GM12801 (cell line): ENCODE measurements around the gene GCNT2.

Experiments
- TF ChIP-seq, protein P1 (sequence below): IDR thresholded peaks from one replicate; pipeline ENCODE4 v1.5.1; 2011; ENCODE audit warnings: control low read depth; ENCODE audit not compliant: insufficient read length; ENCODE audit errors: extremely low read depth

GCNT2 gene

DNA sequence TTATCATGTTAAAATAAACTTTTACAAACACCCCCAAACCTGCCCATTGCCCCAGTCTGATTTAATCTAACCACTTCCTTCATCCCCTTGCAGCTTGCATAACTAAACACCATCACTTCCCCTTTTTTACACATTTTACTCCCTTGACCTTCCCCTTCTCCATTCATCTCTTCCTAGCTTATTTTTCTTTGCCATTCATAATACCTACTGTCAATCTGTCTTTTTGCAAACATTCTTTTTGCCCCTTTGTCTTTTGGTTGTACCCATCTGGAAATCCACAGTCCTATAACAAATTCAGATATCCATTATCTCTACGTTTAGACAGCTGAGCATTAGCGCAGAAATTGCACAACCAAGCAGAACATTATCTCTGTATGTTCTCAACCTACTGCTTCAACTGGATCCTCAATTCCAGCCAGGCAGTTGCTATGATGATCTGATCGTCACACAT is 122.1 kb downstream of the GCNT2 start:
- TF ChIP-seq, protein P1, sequence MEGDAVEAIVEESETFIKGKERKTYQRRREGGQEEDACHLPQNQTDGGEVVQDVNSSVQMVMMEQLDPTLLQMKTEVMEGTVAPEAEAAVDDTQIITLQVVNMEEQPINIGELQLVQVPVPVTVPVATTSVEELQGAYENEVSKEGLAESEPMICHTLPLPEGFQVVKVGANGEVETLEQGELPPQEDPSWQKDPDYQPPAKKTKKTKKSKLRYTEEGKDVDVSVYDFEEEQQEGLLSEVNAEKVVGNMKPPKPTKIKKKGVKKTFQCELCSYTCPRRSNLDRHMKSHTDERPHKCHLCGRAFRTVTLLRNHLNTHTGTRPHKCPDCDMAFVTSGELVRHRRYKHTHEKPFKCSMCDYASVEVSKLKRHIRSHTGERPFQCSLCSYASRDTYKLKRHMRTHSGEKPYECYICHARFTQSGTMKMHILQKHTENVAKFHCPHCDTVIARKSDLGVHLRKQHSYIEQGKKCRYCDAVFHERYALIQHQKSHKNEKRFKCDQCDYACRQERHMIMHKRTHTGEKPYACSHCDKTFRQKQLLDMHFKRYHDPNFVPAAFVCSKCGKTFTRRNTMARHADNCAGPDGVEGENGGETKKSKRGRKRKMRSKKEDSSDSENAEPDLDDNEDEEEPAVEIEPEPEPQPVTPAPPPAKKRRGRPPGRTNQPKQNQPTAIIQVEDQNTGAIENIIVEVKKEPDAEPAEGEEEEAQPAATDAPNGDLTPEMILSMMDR = no peak

DNA sequence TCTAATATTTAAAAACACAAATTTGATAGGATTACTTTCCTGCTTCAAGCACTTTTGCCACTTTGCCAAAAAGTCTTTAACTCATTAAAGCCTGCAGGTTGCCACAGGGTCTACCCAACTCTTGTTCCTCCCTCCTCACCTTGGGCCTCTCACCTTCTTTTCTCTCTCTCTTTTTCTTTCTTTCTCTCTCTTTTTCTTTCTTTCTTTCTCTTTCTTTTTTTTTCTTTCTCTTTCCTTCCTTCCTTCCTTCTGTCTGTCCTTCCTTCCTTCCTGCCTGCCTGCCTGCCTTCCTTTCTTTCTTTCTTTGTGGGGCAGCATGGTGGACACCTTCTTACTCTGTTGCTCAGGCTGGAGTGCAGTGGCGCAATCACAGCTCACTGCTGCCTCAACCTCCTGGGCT is 123.1 kb downstream of the GCNT2 start:
- TF ChIP-seq, protein P1 = no peak

DNA sequence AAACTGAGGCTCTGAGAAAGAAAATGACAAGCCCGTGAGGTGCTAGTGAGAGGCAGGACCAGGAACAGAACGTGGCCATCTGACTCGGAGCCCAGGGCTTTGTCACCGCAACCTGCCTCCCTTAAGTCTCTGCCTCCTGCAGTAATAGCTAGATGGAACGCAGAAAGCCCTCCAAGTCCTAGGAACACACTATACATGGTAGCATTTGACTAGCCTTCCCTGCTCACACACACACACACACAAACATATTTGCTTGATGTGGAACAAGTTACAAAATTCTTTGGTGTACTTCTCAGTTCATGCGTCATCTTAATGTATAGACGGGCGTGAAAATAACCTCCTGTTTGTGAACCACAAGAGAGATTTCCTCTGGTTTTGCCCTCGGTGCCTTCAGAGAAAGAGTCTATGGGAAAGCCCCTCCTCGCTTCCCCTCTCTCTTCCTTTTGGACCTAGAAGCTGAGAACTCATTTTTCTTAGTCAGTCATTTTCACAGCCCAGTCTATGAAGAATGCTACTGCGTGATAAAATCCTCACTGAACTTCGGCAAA is 134.4 kb downstream of the GCNT2 start:
- TF ChIP-seq, protein P1 = no peak

DNA sequence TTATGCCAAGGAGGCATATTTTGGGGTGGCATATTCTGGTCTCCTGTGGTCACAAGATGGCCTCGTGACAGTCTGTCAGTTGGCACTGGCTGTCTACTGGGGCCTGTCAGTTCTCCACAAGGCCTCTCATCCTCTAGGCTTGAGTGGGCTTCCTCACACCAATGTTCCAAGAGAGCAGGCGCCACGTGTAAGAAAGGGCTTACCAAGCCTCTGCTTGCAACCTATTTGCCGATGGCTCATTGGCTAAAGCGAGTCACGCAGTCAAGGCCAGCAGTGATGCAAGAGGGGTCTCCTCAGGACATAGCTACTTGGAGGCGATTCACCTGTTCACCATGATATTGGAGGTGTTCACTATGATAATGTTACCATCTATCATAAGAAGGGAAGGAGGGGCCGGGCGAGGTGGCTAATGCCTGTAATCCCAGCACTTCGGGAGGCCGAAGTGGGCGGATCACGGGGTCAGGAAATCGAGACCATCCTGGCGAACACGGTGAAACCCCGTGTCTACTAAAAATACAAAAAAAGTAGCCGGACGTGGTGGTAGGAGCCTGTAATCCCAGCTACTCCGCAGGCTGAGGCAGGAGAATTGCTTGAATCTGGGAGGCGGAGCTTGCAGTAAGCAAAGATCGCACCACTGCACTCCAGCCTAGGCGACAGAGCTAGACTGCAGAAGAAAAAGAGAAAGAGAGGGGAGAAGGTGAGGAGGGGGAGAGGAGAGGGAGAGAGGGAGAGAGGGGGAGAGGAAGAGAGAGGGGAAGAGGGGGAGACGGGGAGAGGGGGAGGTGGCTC is 138.0 kb downstream of the GCNT2 start:
- TF ChIP-seq, protein P1 = no peak

DNA sequence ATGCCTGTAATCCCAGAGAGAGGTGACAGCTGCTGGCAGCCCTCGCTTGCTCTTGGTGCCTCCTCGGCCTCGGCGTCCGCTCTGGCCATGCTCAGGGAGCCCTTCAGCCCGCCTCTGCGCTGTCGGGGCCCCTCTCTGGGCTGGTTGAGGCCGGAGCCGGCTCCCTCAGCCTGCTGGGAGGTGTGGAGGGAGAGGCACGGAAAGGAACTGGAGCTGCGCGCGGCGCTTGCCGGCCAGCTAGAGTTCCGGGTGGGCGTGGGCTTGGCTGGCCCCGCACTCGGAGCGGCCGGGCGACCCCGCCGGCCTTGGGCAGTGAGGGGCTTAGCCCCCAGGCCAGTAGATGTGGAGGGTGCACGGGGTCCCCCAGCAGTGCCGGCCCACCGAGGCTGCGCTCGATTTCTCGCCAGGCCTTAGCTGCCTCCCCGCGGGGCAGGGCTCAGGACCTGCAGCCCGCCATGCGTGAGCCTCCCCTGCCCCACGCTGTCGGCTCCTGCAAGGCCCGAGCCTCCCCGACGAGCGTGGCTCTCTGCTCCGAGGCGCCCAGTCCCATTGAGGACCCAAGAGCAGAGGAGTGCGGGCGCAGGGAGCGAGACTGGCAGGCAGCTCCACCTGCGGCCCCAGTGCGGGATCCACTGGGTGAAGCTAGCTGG is 138.7 kb downstream of the GCNT2 start:
- TF ChIP-seq, protein P1 = no peak

DNA sequence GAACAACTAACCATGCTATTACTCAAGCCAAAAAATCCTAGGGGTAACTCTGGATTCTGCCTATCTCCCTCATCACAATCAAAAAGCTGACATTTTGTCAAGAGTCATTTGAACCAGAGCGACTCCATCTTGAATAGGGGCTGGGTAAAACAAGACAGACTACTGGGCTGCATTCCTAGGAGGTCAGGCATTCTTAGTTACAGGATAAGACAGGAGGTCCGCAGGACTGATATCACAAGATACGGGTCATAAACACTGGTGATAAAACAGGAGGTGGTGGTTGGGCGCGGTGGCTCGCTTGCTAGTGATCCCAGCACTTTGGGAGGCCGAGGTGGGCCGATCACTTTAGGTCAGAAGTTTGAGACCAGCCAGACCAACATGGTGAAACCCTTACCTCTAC is 141.1 kb downstream of the GCNT2 start:
- TF ChIP-seq, protein P1 = no peak

DNA sequence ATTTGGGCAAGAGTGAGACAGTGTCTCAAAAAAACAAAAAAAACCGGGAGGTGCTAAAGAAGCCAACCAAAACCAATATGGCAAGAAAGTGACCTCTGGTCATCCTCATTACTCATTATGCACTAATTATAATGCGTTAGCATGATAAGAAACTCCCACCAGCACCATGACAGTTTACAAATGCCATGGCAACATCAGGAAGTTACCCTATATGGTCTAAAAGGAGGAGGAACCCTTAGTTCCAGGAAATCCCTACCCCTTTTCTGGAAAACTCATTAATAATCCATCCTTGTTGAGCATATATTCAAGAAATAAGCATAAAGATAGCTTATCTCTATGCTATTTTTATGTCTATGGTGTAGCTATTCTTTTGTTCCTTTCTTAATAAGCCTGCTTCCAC is 141.6 kb downstream of the GCNT2 start:
- TF ChIP-seq, protein P1 = no peak
